ENCODE measurements around the gene U2SURP. TPM values are rescaled to one million over a fixed set of nuclear protein-coding genes. Genes with fewer than 3 reads are reported as not detected.

U2SURP gene
- total and polyA plus RNA-seq, 12 donors = 14.1 to 49.3 (median 40.2) TPM

- no peak overlapping the region for H3K27ac ChIP-seq
- no peak overlapping the region for H3K4me3 ChIP-seq
- no peak for TF ChIP-seq CTCF (IDR thresholded peaks at IDR 0.05)
- intact Hi-C loops (cut with DNase I) = no loop called here
- WGBS, 2 donors = 93 to 95% methylated on average over 2 of the region's 2 CpGs
- H3K36me3 ChIP-seq = peaks cover 0 to 100% (median 42%) of the 10 kb centered on the region in 9 donors
- H3K4me1 ChIP-seq = no peaks in the 10 kb centered on the region
- no peaks in the 10 kb centered on the region for H3K27me3 ChIP-seq
- DNase-seq = no peak
- ATAC-seq = no peak
- no peaks in the 10 kb centered on the region for H3K9me3 ChIP-seq
These were observed 52.6 kb downstream of the U2SURP start for GRCh38 chr3:143054011-143054410.

GRCh38 chr3:143056372-143056771, 55.0 kb downstream of the U2SURP start:
- 95 to 99% methylated on average over 3 of the region's 3 CpGs for WGBS, 2 donors
- H3K36me3 ChIP-seq = peaks cover 0 to 100% (median 30%) of the 10 kb centered on the region in 9 donors
- intact Hi-C loops (cut with DNase I) = no loop called here
- no peak for TF ChIP-seq CTCF (IDR thresholded peaks at IDR 0.05)
- peaks cover 0 to 5% (median 0%) of the 10 kb centered on the region in 9 donors for H3K4me1 ChIP-seq
- H3K27me3 ChIP-seq = no peaks in the 10 kb centered on the region
- no peaks in the 10 kb centered on the region for H3K9me3 ChIP-seq
- no peak overlapping the region for H3K4me3 ChIP-seq
- DNase-seq (no peak), ATAC-seq (no peak)
- no peak overlapping the region for H3K27ac ChIP-seq

GRCh38 chr3:143060906-143061305, 59.5 kb downstream of the U2SURP start:
- Histone ChIP-seq H3K27ac (no peak overlapping the region), H3K36me3 (peaks cover 0 to 69% (median 8%) of the 10 kb centered on the region in 9 donors), H3K27me3 (no peaks in the 10 kb centered on the region), H3K9me3 (no peaks in the 10 kb centered on the region), H3K4me1 (peaks cover 0 to 6% (median 0%) of the 10 kb centered on the region in 9 donors), H3K4me3 (no peak overlapping the region)
- intact Hi-C loops (cut with DNase I) = no loop called here
- DNase-seq (no peak), ATAC-seq (no peak)
- TF ChIP-seq CTCF (IDR thresholded peaks at IDR 0.05) = no peak
- 92 to 93% methylated on average over 3 of the region's 3 CpGs for WGBS, 2 donors

- H3K27me3 ChIP-seq = no peaks in the 10 kb centered on the region
- intact Hi-C loops (cut with DNase I) = no loop called here
- no peak overlapping the region for H3K4me3 ChIP-seq
- H3K36me3 ChIP-seq = peaks cover 0 to 48% (median 0%) of the 10 kb centered on the region in 9 donors
- TF ChIP-seq CTCF (IDR thresholded peaks at IDR 0.05) = no peak
- no peaks in the 10 kb centered on the region for H3K9me3 ChIP-seq
- WGBS, 2 donors = 85 to 91% methylated on average over 2 of the region's 2 CpGs
- no peak for ATAC-seq
- peaks cover 0 to 6% (median 0%) of the 10 kb centered on the region in 9 donors for H3K4me1 ChIP-seq
- no peak overlapping the region for H3K27ac ChIP-seq
- DNase-seq = no peak
These were observed 61.6 kb downstream of the U2SURP start for GRCh38 chr3:143063018-143063417.
